ENCODE data around the gene PTPN1. TPM values are rescaled to one million over a fixed set of nuclear protein-coding genes. Genes with fewer than 3 reads are reported as not detected.

Gene PTPN1
- total RNA-seq, 1 experiment from 2014 or later, result 30.8 TPM

DNA sequence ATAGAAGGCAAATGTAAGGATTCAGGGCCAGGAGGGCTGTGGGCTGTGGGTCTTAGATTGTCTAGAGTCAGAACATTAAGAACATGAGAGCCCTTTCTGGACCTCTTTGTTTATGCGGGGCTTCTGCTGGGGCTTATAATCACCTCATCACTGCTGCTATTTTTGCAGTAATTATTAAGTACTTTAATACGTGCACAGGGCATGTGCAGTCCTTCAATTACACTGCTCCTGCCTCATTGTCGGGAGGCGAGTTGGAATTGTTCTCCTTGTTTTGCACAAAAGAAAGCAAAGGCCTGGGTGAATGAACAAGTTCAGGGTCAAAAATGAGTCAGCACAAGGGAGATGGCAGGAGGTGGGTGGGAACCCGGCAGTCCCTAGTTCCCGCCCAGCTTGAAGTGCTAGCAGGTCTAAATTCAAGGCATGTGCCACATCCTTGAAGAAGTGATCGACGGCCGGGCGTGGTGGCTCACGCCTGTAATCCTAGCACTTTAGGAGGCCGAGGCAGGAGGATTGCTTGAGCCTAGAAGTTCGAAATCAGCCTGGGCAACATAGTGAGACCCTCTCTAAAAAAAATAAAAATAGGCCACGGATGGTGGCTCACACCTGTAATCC lies 34.4 kb upstream of the PTPN1 start:
- Histone ChIP-seq H4K20me1 (ENCODE audit: control insufficient read depth, insufficient read depth, insufficient read length) (no peaks in the 10 kb centered on the region), H3K23ac (ENCODE audit: insufficient read length, low read depth, low read length) (no peak overlapping the region), H4K91ac (ENCODE audit: insufficient read length, low read depth, low read length) (no peak overlapping the region), H3K9me3 (ENCODE audit: control insufficient read depth, low read depth, low read length) (no peaks in the 10 kb centered on the region), H3K14ac (ENCODE audit: insufficient read depth, low read length) (no peak overlapping the region), H3K27ac (ENCODE audit: insufficient read length, low read depth, low read length) (no peak overlapping the region), H3K79me1 (ENCODE audit: insufficient read depth, low read depth, low read length, poor library complexity, severe bottlenecking) (no peaks in the 10 kb centered on the region), H3K9ac (ENCODE audit: extremely low read depth, insufficient read length, low read length) (no peak overlapping the region), H3K4me1 (ENCODE audit: insufficient read depth, low read length) (no peaks in the 10 kb centered on the region), H2BK5ac (ENCODE audit: insufficient read length, low read length) (no peak overlapping the region), H4K5ac (ENCODE audit: insufficient read length, low read depth, low read length) (no peak overlapping the region), H2BK12ac (ENCODE audit: insufficient read length, low read depth, low read length) (no peak overlapping the region), H2AK5ac (ENCODE audit: insufficient read length, low read length) (no peak overlapping the region), H3K18ac (ENCODE audit: insufficient read length, low read depth, low read length) (no peak overlapping the region), H3K4ac (ENCODE audit: low read depth, low read length) (no peak overlapping the region), H3K56ac (ENCODE audit: insufficient read length, low read depth, low read length) (no peak overlapping the region), H2BK15ac (ENCODE audit: low read depth, low read length) (no peak overlapping the region), H4K8ac (replicated peaks; ENCODE audit: insufficient read length, low read depth, low read length) (no peak overlapping the region), H2BK20ac (ENCODE audit: low read depth, low read length, poor library complexity, severe bottlenecking) (no peak overlapping the region), H3K4me2 (ENCODE audit: insufficient read depth, insufficient read length, low read length) (no peak overlapping the region), H2BK120ac (ENCODE audit: low read depth, low read length, poor library complexity, severe bottlenecking) (no peak overlapping the region), H3K23me2 (ENCODE audit: insufficient read length, low read depth, low read length, poor library complexity, severe bottlenecking) (no peaks in the 10 kb centered on the region), H3K27me3 (ENCODE audit: insufficient read depth, low read length) (no peaks in the 10 kb centered on the region), H2AFZ (ENCODE audit: low read length) (no peak overlapping the region), H3K79me2 (ENCODE audit: insufficient read depth, low read length) (no peaks in the 10 kb centered on the region), H3T11ph (ENCODE audit: low read length) (no peak overlapping the region)
- H3K9me3 Mint-ChIP-seq, result no peaks in the 10 kb centered on the region
- WGBS (ENCODE audit: extremely low coverage, insufficient read length, low lambda C conversion rate), result no CpG with 5 or more reads among the region's 14 CpGs
- peaks cover 2% of the 10 kb centered on the region; the same call in 1 of the 2 replicates for H3K27me3 Mint-ChIP-seq (ENCODE audit: low read depth)
- no peaks in the 10 kb centered on the region for H3K36me3 Mint-ChIP-seq (ENCODE audit: insufficient read depth in 1 of 3, low read depth in 3 of 3)
- peaks cover 2% of the 10 kb centered on the region in 2 experiments; a peak in 2 of 4 replicates for H3K4me1 Mint-ChIP-seq
- no peak overlapping the region for H3K27ac Mint-ChIP-seq
- H3K4me3 Mint-ChIP-seq, result no peak overlapping the region
- no peak for DNase-seq
- TF ChIP-seq, protein P1, sequence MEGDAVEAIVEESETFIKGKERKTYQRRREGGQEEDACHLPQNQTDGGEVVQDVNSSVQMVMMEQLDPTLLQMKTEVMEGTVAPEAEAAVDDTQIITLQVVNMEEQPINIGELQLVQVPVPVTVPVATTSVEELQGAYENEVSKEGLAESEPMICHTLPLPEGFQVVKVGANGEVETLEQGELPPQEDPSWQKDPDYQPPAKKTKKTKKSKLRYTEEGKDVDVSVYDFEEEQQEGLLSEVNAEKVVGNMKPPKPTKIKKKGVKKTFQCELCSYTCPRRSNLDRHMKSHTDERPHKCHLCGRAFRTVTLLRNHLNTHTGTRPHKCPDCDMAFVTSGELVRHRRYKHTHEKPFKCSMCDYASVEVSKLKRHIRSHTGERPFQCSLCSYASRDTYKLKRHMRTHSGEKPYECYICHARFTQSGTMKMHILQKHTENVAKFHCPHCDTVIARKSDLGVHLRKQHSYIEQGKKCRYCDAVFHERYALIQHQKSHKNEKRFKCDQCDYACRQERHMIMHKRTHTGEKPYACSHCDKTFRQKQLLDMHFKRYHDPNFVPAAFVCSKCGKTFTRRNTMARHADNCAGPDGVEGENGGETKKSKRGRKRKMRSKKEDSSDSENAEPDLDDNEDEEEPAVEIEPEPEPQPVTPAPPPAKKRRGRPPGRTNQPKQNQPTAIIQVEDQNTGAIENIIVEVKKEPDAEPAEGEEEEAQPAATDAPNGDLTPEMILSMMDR (conservative IDR thresholded peaks at IDR 0.05), result no peak
